Subcutaneous adipose tissue (tissue), 4 donors: ENCODE measurements around the gene SLC29A3. TPM values are rescaled to one million over a fixed set of nuclear protein-coding genes. Genes with fewer than 3 reads are reported as not detected.

Source experiments
- total RNA-seq, 4 donors: library from RNA; depleted of rRNA; stranded (reverse); fragments of >200 nt; gene quantifications; one replicate each; pipeline ENCODE4 v1.1.0, GENCODE V29; 2016
- TF ChIP-seq, protein P1 (sequence below): fragments of 450-650 bp; IDR thresholded peaks from one replicate; pipeline ENCODE4 v1.5.1; 2016; ENCODE audit warnings: low read depth, mild to moderate bottlenecking, control low read depth, antibody characterized with exemption, moderate library complexity

SLC29A3 gene
- total RNA-seq, 4 donors from 2014 or later, result 2.6 to 25.8 (median 4.2) TPM

DNA sequence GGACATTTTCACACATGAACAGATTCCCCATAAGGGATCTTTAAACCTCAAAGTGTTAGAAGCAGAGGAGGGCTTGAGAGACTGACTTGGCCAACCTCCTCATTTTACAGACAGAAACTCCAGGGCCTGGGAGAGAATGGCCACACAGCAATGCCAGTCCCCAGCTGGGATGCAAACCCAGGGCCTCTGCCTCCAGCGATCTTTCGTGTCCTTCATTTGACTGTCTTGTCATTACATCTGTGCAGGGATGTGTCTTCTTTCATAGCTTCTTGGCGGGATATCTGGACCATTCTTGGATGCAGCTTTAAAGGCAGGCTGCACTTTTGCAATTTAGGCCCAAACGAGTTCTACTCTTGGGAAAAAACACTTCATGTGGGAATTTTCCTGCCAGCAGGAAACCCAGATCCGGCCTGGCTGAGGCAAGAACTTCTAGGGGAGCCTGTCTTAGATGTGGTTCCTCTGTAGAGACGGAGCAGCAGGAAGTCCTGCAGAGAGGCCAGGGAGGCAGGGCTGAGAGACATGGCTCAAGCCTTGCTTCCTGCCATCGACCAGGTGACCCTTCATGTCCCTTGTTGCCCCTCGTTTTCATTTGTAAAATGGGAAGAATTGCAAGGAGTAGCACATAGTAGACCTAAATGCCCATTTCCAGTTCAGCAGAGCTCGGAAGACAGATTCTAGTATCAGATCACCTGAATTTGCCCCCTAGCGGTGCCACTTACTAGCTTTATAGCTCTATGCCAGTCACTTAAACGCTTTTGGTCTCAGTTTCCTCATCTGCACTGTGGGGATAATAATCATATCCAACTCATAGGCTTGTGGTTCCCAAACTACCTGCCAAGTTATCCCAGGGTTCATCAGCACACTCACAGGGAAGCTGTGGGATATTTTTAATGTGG, 43.9 kb upstream of the SLC29A3 start:
- TF ChIP-seq, protein P1, sequence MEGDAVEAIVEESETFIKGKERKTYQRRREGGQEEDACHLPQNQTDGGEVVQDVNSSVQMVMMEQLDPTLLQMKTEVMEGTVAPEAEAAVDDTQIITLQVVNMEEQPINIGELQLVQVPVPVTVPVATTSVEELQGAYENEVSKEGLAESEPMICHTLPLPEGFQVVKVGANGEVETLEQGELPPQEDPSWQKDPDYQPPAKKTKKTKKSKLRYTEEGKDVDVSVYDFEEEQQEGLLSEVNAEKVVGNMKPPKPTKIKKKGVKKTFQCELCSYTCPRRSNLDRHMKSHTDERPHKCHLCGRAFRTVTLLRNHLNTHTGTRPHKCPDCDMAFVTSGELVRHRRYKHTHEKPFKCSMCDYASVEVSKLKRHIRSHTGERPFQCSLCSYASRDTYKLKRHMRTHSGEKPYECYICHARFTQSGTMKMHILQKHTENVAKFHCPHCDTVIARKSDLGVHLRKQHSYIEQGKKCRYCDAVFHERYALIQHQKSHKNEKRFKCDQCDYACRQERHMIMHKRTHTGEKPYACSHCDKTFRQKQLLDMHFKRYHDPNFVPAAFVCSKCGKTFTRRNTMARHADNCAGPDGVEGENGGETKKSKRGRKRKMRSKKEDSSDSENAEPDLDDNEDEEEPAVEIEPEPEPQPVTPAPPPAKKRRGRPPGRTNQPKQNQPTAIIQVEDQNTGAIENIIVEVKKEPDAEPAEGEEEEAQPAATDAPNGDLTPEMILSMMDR, result no peak

DNA sequence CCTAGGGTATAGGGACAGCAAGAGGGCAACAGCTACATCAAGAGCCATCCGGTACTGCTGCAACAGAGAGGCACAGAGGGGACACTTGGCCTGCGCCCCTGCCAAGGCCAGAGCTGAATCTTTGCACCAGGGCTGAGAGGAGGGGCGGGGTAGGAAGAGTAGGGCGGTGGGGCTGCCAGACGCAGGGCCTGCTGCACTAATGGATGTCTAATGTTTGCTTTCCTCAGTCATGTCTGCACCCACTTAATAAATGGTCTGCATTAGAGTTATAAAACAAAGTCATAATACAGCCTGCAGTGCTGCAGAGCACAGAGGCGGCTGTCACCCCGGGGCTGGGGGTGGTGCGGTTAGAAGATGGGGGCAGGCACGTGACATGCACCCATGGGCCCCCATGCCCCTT, 42.2 kb upstream of the SLC29A3 start:
- TF ChIP-seq, protein P1, result no peak

DNA sequence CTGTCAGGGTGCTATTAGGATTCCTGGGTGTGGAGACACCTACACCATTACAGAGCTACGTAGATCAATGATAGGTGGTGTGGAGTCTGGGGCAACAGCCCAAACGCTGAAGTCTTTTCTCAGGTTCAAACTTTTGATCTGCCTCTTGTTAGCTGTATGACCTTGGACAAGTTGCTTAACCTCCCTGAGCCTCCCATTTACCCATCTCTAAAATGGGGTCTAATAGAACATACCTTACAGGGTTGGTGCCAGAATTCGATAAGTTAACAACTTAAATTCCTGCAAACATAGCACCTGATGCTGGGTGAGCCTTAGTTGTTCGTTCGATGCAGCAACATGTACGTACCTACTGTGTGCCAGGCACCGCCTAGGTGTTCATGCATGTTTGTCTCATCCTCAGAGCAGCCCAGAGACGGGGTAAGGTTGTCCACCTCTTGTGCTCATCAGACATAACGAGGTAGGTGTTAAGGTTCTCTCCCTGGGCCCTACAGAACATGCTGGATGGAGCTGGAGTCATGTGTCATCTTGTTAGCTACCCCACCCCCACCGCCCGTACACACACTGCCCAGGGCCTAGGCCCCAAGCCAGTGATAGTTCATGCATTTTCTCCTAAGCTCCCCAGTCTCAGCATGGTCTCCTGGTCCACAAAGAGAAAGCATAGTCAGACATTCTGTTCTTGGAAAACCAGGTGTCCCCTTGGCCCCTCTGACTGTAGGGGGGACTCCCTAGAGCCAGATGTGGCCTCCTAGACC, 41.0 kb upstream of the SLC29A3 start:
- TF ChIP-seq, protein P1, result no peak

DNA sequence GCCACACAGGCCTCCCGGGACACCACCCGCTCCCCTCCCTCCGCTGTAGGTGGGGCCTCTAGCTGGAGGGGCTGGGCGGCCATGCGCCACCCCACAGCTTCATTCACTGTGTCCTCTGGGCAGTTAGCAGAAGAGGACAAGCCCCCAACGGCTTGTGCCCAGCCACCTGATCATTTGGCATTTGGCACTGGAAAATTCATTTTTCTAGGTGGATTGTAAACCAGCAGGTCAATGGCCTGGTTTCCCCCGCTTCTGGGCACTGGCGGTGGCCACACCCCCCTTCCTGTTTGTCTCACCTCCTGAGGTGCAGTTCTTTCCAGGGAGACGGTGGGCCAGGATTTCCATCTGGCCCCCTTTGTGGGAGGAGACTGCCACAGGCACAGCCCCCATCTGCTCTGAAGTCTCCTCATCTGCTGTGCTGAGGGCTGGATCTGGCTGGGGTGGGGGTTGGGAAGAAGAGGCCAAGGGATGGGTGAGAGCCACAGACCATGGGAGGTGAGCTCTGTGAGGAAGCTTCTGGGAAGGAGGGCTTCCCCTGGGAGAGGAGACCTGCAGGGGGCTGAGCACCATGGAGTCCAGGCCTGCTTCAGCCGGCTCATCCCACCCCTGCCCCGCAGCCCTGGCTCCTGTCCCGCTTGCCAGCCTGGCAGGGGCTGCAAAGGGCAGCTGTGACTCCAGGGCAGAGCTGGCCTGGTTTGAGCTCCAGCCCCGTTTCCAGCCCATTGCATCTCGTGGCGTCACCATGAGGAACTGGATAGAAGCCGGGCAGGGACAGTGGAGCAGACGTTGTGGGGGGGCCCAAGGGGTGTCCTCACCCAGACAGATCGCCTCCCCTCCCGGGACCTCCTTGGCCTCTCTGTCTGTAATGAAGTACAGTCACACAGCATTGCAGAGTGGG, 40.1 kb upstream of the SLC29A3 start:
- TF ChIP-seq, protein P1, result no peak

DNA sequence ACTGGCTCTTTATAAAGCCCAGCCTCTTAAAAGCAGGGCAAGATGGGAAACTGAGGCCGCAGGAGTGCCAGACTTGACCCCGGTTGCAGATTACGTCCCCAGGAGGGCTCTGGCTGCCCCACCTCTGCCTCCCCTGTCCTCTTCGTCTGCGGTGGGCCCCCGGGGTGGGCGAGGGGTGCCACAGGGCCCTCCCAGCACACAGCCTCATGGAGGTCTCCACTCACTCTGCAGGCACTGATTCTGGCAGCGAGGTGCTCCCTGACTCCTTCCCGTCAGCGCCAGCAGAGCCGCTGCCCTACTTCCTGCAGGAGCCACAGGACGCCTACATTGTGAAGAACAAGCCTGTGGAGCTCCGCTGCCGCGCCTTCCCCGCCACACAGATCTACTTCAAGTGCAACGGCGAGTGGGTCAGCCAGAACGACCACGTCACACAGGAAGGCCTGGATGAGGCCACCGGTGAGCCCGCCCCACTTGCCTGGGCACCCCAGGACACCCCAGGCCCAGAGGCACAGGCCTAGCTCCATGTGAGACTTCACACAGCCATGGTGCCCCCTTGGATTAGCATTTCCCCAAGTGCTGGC, 39.4 kb upstream of the SLC29A3 start:
- TF ChIP-seq, protein P1, result no peak

DNA sequence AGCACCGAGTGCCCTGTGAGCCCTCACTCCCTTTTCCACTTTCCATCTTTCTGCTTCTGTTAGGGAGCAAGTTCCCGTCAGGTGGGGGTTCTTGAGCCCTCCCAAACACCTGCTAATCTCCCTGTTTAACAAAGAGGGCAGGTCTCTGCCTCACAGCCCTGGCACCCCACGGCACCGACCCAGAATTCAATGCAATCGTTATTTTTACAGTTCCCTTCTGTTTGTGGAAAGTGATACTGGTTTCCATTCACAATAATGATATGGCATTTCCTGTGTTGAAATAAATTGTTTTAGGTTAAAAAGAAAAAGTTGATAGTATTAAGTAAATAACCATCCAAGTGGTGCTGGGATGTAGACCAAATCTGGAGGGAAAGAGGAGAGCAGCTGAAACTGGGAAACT, 38.8 kb upstream of the SLC29A3 start:
- TF ChIP-seq, protein P1, result no peak
